Fibroblast of skin of scalp (primary cell): ENCODE measurements around the gene LRRC27.
A peak's percentile ranks its signal among the peaks of the same experiment; 100 is the strongest.
"Not testable (repeated sequence)": the region's sequence is repeated elsewhere in the genome, so short reads cannot be mapped to it uniquely, and the experiment has no call there.

Experiments used
- DNase-seq: peaks from one replicate; pipeline ENCODE4 v3.0.0-alpha.2; 2013

The LRRC27 gene

GRCh38 chr10:132316133-132316532 lies 15.9 kb upstream of the LRRC27 start:
- DNase-seq, result no peak

- not testable (repeated sequence) for DNase-seq
These were observed 14.5 kb upstream of the LRRC27 start for GRCh38 chr10:132317477-132317876.

GRCh38 chr10:132319853-132320653 lies 11.9 kb upstream of the LRRC27 start:
- DNase-seq, result peak; percentile 92

GRCh38 chr10:132320654-132321469 lies 11.1 kb upstream of the LRRC27 start:
- DNase-seq, result no peak

- DNase-seq, result no peak
These were observed 10.3 kb upstream of the LRRC27 start for GRCh38 chr10:132321726-132322125.

GRCh38 chr10:132322586-132323048 lies 9.4 kb upstream of the LRRC27 start:
- peak; percentile 29 for DNase-seq

GRCh38 chr10:132324186-132324585 lies 7.8 kb upstream of the LRRC27 start:
- no peak for DNase-seq

GRCh38 chr10:132326344-132326889 lies 5.6 kb upstream of the LRRC27 start:
- DNase-seq, result no peak

- DNase-seq, result no peak
These were observed 5.1 kb upstream of the LRRC27 start for GRCh38 chr10:132326925-132327324.

GRCh38 chr10:132328106-132328505 lies 3.9 kb upstream of the LRRC27 start:
- no peak for DNase-seq

- no peak for DNase-seq
These were observed 3.3 kb upstream of the LRRC27 start for GRCh38 chr10:132328738-132329137.

GRCh38 chr10:132329565-132330485 lies 2.2 kb upstream of the LRRC27 start:
- DNase-seq, result peak; percentile 69

- DNase-seq, result no peak
These were observed 1.5 kb upstream of the LRRC27 start for GRCh38 chr10:132330486-132330833.

GRCh38 chr10:132332433-132332754 lies 401 bp downstream of the LRRC27 start:
- no peak for DNase-seq

- DNase-seq, result no peak
These were observed 1.4 kb downstream of the LRRC27 start for GRCh38 chr10:132333386-132333785.

GRCh38 chr10:132334631-132335188 lies 2.7 kb downstream of the LRRC27 start:
- DNase-seq, result no peak

- no peak for DNase-seq
These were observed 3.4 kb downstream of the LRRC27 start for GRCh38 chr10:132335189-132336063.

GRCh38 chr10:132336064-132336746 lies 4.2 kb downstream of the LRRC27 start:
- DNase-seq, result no peak

- no peak for DNase-seq
These were observed 5.0 kb downstream of the LRRC27 start for GRCh38 chr10:132336919-132337407.

GRCh38 chr10:132337854-132338253 lies 5.9 kb downstream of the LRRC27 start:
- DNase-seq, result not testable (repeated sequence)
